Skeletal muscle satellite cell (primary cell): ENCODE data around the gene RELA. TPM values are rescaled to one million over a fixed set of nuclear protein-coding genes. Genes with fewer than 3 reads are reported as not detected.

Experiments
- H3K27me3 ChIP-seq: 2 replicates; pipeline ENCODE4 v1.7.0; 2013; ENCODE audit warnings: low read length; ENCODE audit not compliant: control insufficient read depth, insufficient read depth
- H3K36me3 ChIP-seq: 2 replicates; pipeline ENCODE4 v1.7.0; 2013; ENCODE audit warnings: mild to moderate bottlenecking, control low read depth, low read length; ENCODE audit not compliant: insufficient read depth
- H3K4me1 ChIP-seq: 2 replicates; pipeline ENCODE4 v1.7.0; 2013; ENCODE audit warnings: low read length; ENCODE audit not compliant: control insufficient read depth, insufficient read depth
- H3K4me2 ChIP-seq: 2 replicates; pipeline ENCODE4 v1.7.0; 2013; ENCODE audit warnings: mild to moderate bottlenecking, low read length
- H3K4me3 ChIP-seq: 2 replicates; pipeline ENCODE4 v1.7.0; 2013; ENCODE audit warnings: low read length
- H3K9ac ChIP-seq: 2 replicates; pipeline ENCODE4 v1.7.0; 2013; ENCODE audit warnings: mild to moderate bottlenecking, low read depth, low read length, moderate library complexity
- H3K9me3 ChIP-seq: replicated peaks from 2 replicates; pipeline ENCODE4 v1.7.0; 2013; ENCODE audit warnings: mild to moderate bottlenecking, control low read depth, low read length
- small RNA-seq: library from RNA; depleted of rRNA; stranded (forward); fragments of <200 nt; gene quantifications from one replicate; pipeline ENCODE3, GENCODE V24; 2012

RELA gene

GRCh38 chr11:65606876-65607613, 55.7 kb downstream of the RELA start:
- Histone ChIP-seq H3K9me3 (no peaks in the 10 kb centered on the region), H3K27me3 (no peaks in the 10 kb centered on the region), H3K4me2 (peak overlapping the region; percentile 84), H3K9ac (no peak overlapping the region), H3K4me3 (peak overlapping the region; percentile 62), H3K4me1 (peaks cover 43% of the 10 kb centered on the region), H3K36me3 (peaks cover 54% of the 10 kb centered on the region)

- Histone ChIP-seq H3K27me3 (no peaks in the 10 kb centered on the region), H3K36me3 (peaks cover 44% of the 10 kb centered on the region), H3K4me2 (no peak overlapping the region), H3K9me3 (no peaks in the 10 kb centered on the region), H3K4me1 (peaks cover 16% of the 10 kb centered on the region), H3K9ac (no peak overlapping the region), H3K4me3 (no peak overlapping the region)
These were observed 58.5 kb downstream of the RELA start for GRCh38 chr11:65604258-65604657.

Small RNAs within 50 kb of the gene (small RNA-seq; reads per million reads assigned to genes)
- gene MIR4489 (not detected), gene MIR4690 (not detected), gene RN7SL309P (not detected)
